CD4-positive, alpha-beta T cell treated with Interleukin-2 at 100 ng/mL for 4 hours (primary cell): ENCODE results near the gene ZNF280D.
A peak's percentile ranks its signal among the peaks of the same experiment; 100 is the strongest.
"Not testable (repeated sequence)": the region's sequence is repeated elsewhere in the genome, so short reads cannot be mapped to it uniquely, and the experiment has no call there.

Experiments
- DNase-seq: peaks from one replicate; pipeline ENCODE4 v3.0.0-alpha.2; 2020; ENCODE audit warnings: low spot score

ZNF280D gene

GRCh38 chr15:56733136-56734012 is at the start of gene ZNF280D:
Gene ZNF280D (minus strand): TSS chr15:56733509. CDS start chr15:56707109, 26,400 bp downstream.
- peak; percentile 81 for DNase-seq

GRCh38 chr15:56782306-56782705 is 49.0 kb upstream of the ZNF280D start:
- DNase-seq = no peak

GRCh38 chr15:56781666-56782065 is 48.4 kb upstream of the ZNF280D start:
- DNase-seq = no peak

- DNase-seq = not testable (repeated sequence)
Observed at GRCh38 chr15:56780102-56780725, 46.9 kb upstream of the ZNF280D start.

- DNase-seq = not testable (repeated sequence)
Observed at GRCh38 chr15:56779449-56779848, 46.1 kb upstream of the ZNF280D start.

GRCh38 chr15:56778761-56779160 is 45.5 kb upstream of the ZNF280D start:
- DNase-seq = no peak

- no peak for DNase-seq
Observed at GRCh38 chr15:56776839-56777238, 43.5 kb upstream of the ZNF280D start.

- DNase-seq = no peak
Observed at GRCh38 chr15:56775641-56776040, 42.3 kb upstream of the ZNF280D start.

- DNase-seq = no peak
Observed at GRCh38 chr15:56774356-56774755, 41.0 kb upstream of the ZNF280D start.

- DNase-seq = no peak
Observed at GRCh38 chr15:56772868-56773639, 39.7 kb upstream of the ZNF280D start.

- DNase-seq = no peak
Observed at GRCh38 chr15:56770173-56770572, 36.9 kb upstream of the ZNF280D start.

GRCh38 chr15:56767315-56767714 is 34.0 kb upstream of the ZNF280D start:
- no peak for DNase-seq

- no peak for DNase-seq
Observed at GRCh38 chr15:56765251-56765650, 31.9 kb upstream of the ZNF280D start.

- no peak for DNase-seq
Observed at GRCh38 chr15:56763141-56763895, 30.0 kb upstream of the ZNF280D start.

- no peak for DNase-seq
Observed at GRCh38 chr15:56760186-56760585, 26.9 kb upstream of the ZNF280D start.

GRCh38 chr15:56759450-56759845 is 26.1 kb upstream of the ZNF280D start:
- no peak for DNase-seq

GRCh38 chr15:56758770-56759449 is 25.6 kb upstream of the ZNF280D start:
- DNase-seq = no peak

- no peak for DNase-seq
Observed at GRCh38 chr15:56757875-56758274, 24.6 kb upstream of the ZNF280D start.

GRCh38 chr15:56754772-56755370 is 21.6 kb upstream of the ZNF280D start:
- DNase-seq = no peak

- no peak for DNase-seq
Observed at GRCh38 chr15:56752986-56753385, 19.7 kb upstream of the ZNF280D start.

GRCh38 chr15:56749982-56750381 is 16.7 kb upstream of the ZNF280D start:
- no peak for DNase-seq
